Karpas-422 (cell line): ENCODE measurements around the gene SLC12A8. TPM values are rescaled to one million over a fixed set of nuclear protein-coding genes. Genes with fewer than 3 reads are reported as not detected.

Experiments
- DNase-seq: peaks from one replicate; pipeline ENCODE4 v3.0.0-alpha.2; 2015
- H2AFZ ChIP-seq: fragments of 200-600 bp; sonication (generic); 2 replicates; pipeline ENCODE4 v1.6.1; 2014; ENCODE audit warnings: antibody characterized with exemption, low read length, mixed read lengths
- H3K27ac ChIP-seq: fragments of 200-600 bp; sonication (generic); 2 replicates; pipeline ENCODE4 v1.5.1; 2014; ENCODE audit warnings: mild to moderate bottlenecking, low read length, moderate library complexity
- H3K27me3 ChIP-seq: fragments of 200-600 bp; sonication (generic); 2 replicates; pipeline ENCODE4 v1.6.1; 2014; ENCODE audit warnings: low read length, mixed read lengths
- H3K36me3 ChIP-seq: fragments of 200-600 bp; sonication (generic); 2 replicates; pipeline ENCODE4 v1.6.1; 2014; ENCODE audit warnings: low read length, mixed read lengths; ENCODE audit not compliant: insufficient read depth
- H3K4me1 ChIP-seq: fragments of 200-600 bp; sonication (generic); 2 replicates; pipeline ENCODE4 v1.6.1; 2014; ENCODE audit warnings: mild to moderate bottlenecking, low read length, mixed read lengths
- H3K4me2 ChIP-seq: fragments of 200-600 bp; sonication (generic); 2 replicates; pipeline ENCODE4 v1.6.1; 2014; ENCODE audit warnings: low read length, low read depth, mild to moderate bottlenecking; ENCODE audit not compliant: poor library complexity, severe bottlenecking
- H3K4me3 ChIP-seq: fragments of 200-600 bp; sonication (generic); 2 replicates; pipeline ENCODE4 v1.5.1; 2014; ENCODE audit warnings: mild to moderate bottlenecking, antibody characterized with exemption, low read length, mixed read lengths
- H3K79me2 ChIP-seq: fragments of 200-600 bp; sonication (generic); 2 replicates; pipeline ENCODE4 v1.6.1; 2014; ENCODE audit warnings: mild to moderate bottlenecking, low read length, mixed read lengths
- H3K9ac ChIP-seq: fragments of 200-600 bp; sonication (generic); 2 replicates; pipeline ENCODE4 v1.6.0; 2014; ENCODE audit warnings: low read length
- H3K9me2 ChIP-seq: fragments of 200-600 bp; sonication (generic), shearing (Covaris generic); replicated peaks from 2 replicates; pipeline ENCODE4 v1.6.0; 2014; ENCODE audit warnings: mild to moderate bottlenecking, low read length, moderate library complexity; ENCODE audit not compliant: insufficient read depth
- H3K9me3 ChIP-seq: fragments of 300-700, 200-600 bp; sonication (generic); 2 replicates; pipeline ENCODE4 v1.6.1; 2014; ENCODE audit warnings: low read length, mixed read lengths
- H4K20me1 ChIP-seq: fragments of 200-600 bp; sonication (generic); 2 replicates; pipeline ENCODE4 v1.6.1; 2014; ENCODE audit warnings: mild to moderate bottlenecking, antibody characterized with exemption, low read length, low read depth; ENCODE audit not compliant: insufficient read depth
- total RNA-seq: library from RNA; depleted of rRNA; stranded (reverse); fragments of >200 nt; shearing (Covaris generic); gene quantifications from 2 replicates; pipeline ENCODE4 v1.2.3, GENCODE V29; 2014; ENCODE audit warnings: low replicate concordance

The SLC12A8 gene
- total RNA-seq, 1 experiment from 2014 or later = 156 TPM

GRCh38 chr3:125245521-125245920, 33.0 kb upstream of the SLC12A8 start:
- no peak overlapping the region for H3K9ac ChIP-seq
- 0 out of 2 replicates have a peak, but pooled peaks cover 5% of the 10 kb centered on the region for H3K36me3 ChIP-seq
- H3K9me2 ChIP-seq = no peaks in the 10 kb centered on the region
- no peak overlapping the region for H2AFZ ChIP-seq
- H3K4me2 ChIP-seq = no peak overlapping the region
- H3K79me2 ChIP-seq = peaks cover 35% of the 10 kb centered on the region
- no peaks in the 10 kb centered on the region for H3K4me1 ChIP-seq
- no peaks in the 10 kb centered on the region for H3K27me3 ChIP-seq
- H4K20me1 ChIP-seq = no peaks in the 10 kb centered on the region
- DNase-seq = no peak
- no peaks in the 10 kb centered on the region for H3K9me3 ChIP-seq
- H3K27ac ChIP-seq = no peak overlapping the region
- no peak overlapping the region for H3K4me3 ChIP-seq

- Histone ChIP-seq H3K9me2 (no peaks in the 10 kb centered on the region), H3K9me3 (no peaks in the 10 kb centered on the region), H2AFZ (no peak overlapping the region), H3K27ac (no peak overlapping the region), H3K79me2 (peaks cover 16% of the 10 kb centered on the region; the same call in 1 of the 2 replicates), H3K4me2 (no peak overlapping the region), H4K20me1 (no peaks in the 10 kb centered on the region), H3K4me1 (no peaks in the 10 kb centered on the region), H3K9ac (no peak overlapping the region), H3K36me3 (no peaks in the 10 kb centered on the region; the same call in 1 of the 2 replicates), H3K27me3 (no peaks in the 10 kb centered on the region), H3K4me3 (no peak overlapping the region)
- no peak for DNase-seq
Observed at GRCh38 chr3:125240496-125240895, 27.9 kb upstream of the SLC12A8 start.

- no peaks in the 10 kb centered on the region for H3K9me3 ChIP-seq
- H3K9ac ChIP-seq = no peak overlapping the region
- no peak overlapping the region for H2AFZ ChIP-seq
- H3K79me2 ChIP-seq = peaks cover 20% of the 10 kb centered on the region; the same call in 1 of the 2 replicates
- H4K20me1 ChIP-seq = no peaks in the 10 kb centered on the region
- no peaks in the 10 kb centered on the region for H3K27me3 ChIP-seq
- H3K4me1 ChIP-seq = no peaks in the 10 kb centered on the region
- DNase-seq = no peak
- no peak overlapping the region for H3K4me3 ChIP-seq
- no peaks in the 10 kb centered on the region for H3K9me2 ChIP-seq
- peaks cover 6% of the 10 kb centered on the region; the same call in 1 of the 2 replicates for H3K36me3 ChIP-seq
- no peak overlapping the region for H3K4me2 ChIP-seq
- H3K27ac ChIP-seq = no peak overlapping the region
Observed at GRCh38 chr3:125239266-125239665, 26.7 kb upstream of the SLC12A8 start.

- H3K9me3 ChIP-seq = no peaks in the 10 kb centered on the region
- no peaks in the 10 kb centered on the region for H3K9me2 ChIP-seq
- H4K20me1 ChIP-seq = no peaks in the 10 kb centered on the region
- H3K4me2 ChIP-seq = no peak overlapping the region
- no peak overlapping the region for H3K9ac ChIP-seq
- DNase-seq = no peak
- H3K36me3 ChIP-seq = peaks cover 6% of the 10 kb centered on the region; the same call in 1 of the 2 replicates
- H3K27ac ChIP-seq = no peak overlapping the region
- H2AFZ ChIP-seq = no peak overlapping the region
- H3K4me1 ChIP-seq = no peaks in the 10 kb centered on the region
- no peaks in the 10 kb centered on the region for H3K27me3 ChIP-seq
- H3K4me3 ChIP-seq = no peak overlapping the region
- peaks cover 20% of the 10 kb centered on the region; the same call in 1 of the 2 replicates for H3K79me2 ChIP-seq
Observed at GRCh38 chr3:125238759-125239158, 26.2 kb upstream of the SLC12A8 start.

- Histone ChIP-seq H3K9me3 (no peaks in the 10 kb centered on the region), H3K36me3 (peaks cover 22% of the 10 kb centered on the region), H3K4me2 (no peak overlapping the region), H3K27me3 (no peaks in the 10 kb centered on the region), H3K9me2 (no peaks in the 10 kb centered on the region), H4K20me1 (no peaks in the 10 kb centered on the region), H3K4me3 (no peak overlapping the region), H3K4me1 (no peaks in the 10 kb centered on the region), H3K27ac (no peak overlapping the region), H2AFZ (no peak overlapping the region), H3K79me2 (peaks cover 20% of the 10 kb centered on the region; the same call in 1 of the 2 replicates), H3K9ac (no peak overlapping the region)
- no peak for DNase-seq
Observed at GRCh38 chr3:125236331-125236903, 23.9 kb upstream of the SLC12A8 start.

- DNase-seq = no peak
- Histone ChIP-seq H3K27ac (no peak overlapping the region), H3K4me3 (no peak overlapping the region), H4K20me1 (no peaks in the 10 kb centered on the region), H2AFZ (no peak overlapping the region), H3K79me2 (peaks cover 25% of the 10 kb centered on the region; the same call in 1 of the 2 replicates), H3K27me3 (no peaks in the 10 kb centered on the region), H3K9me2 (no peaks in the 10 kb centered on the region), H3K36me3 (peaks cover 22% of the 10 kb centered on the region), H3K9me3 (no peaks in the 10 kb centered on the region), H3K9ac (no peak overlapping the region), H3K4me1 (no peaks in the 10 kb centered on the region), H3K4me2 (no peak overlapping the region)
Observed at GRCh38 chr3:125234831-125235230, 22.3 kb upstream of the SLC12A8 start.

GRCh38 chr3:125232401-125232800, 19.9 kb upstream of the SLC12A8 start:
- Histone ChIP-seq H3K27me3 (no peaks in the 10 kb centered on the region), H3K79me2 (peaks cover 12% of the 10 kb centered on the region; the same call in 1 of the 2 replicates), H3K9me2 (no peaks in the 10 kb centered on the region), H3K9me3 (no peaks in the 10 kb centered on the region), H4K20me1 (no peaks in the 10 kb centered on the region), H3K4me1 (no peaks in the 10 kb centered on the region), H2AFZ (no peak overlapping the region), H3K4me3 (no peak overlapping the region), H3K36me3 (peaks cover 22% of the 10 kb centered on the region), H3K27ac (no peak overlapping the region), H3K4me2 (no peak overlapping the region), H3K9ac (no peak overlapping the region)
- no peak for DNase-seq

GRCh38 chr3:125231895-125232294, 19.3 kb upstream of the SLC12A8 start:
- Histone ChIP-seq H3K9me2 (no peaks in the 10 kb centered on the region), H3K9me3 (no peaks in the 10 kb centered on the region), H2AFZ (no peak overlapping the region), H4K20me1 (no peaks in the 10 kb centered on the region), H3K4me3 (no peak overlapping the region), H3K9ac (no peak overlapping the region), H3K79me2 (peaks cover 11% of the 10 kb centered on the region; the same call in 1 of the 2 replicates), H3K4me2 (no peak overlapping the region), H3K36me3 (peaks cover 22% of the 10 kb centered on the region), H3K4me1 (no peaks in the 10 kb centered on the region), H3K27me3 (no peaks in the 10 kb centered on the region), H3K27ac (no peak overlapping the region)
- DNase-seq = no peak
